Testis (tissue), 3 donors: ENCODE data around the gene MT4. TPM values are rescaled to one million over a fixed set of nuclear protein-coding genes. Genes with fewer than 3 reads are reported as not detected.

Experiments
- DNase-seq: peaks from one replicate; pipeline ENCODE4 v3.0.0-alpha.2; 2019
- H3K27ac ChIP-seq, 2 donors: fragments of 200-600 bp; sonication (generic); one replicate each; pipeline ENCODE4 v1.5.1; 2019
- H3K27me3 ChIP-seq: fragments of 200-600 bp; sonication (generic); one replicate; pipeline ENCODE4 v1.5.1; 2019
- H3K36me3 ChIP-seq: fragments of 200-600 bp; sonication (generic); one replicate; pipeline ENCODE4 v1.5.1; 2017; ENCODE audit warnings: low read depth; ENCODE audit errors: missing control alignments
- H3K4me1 ChIP-seq: fragments of 200-600 bp; sonication (generic); one replicate; pipeline ENCODE4 v1.5.1; 2019
- H3K4me3 ChIP-seq, 2 donors: fragments of 200-600 bp; sonication (generic); one replicate each; pipeline ENCODE4 v1.5.1; 2017 to 2019
- H3K9me3 ChIP-seq: fragments of 200-600 bp; sonication (generic); one replicate; pipeline ENCODE4 v1.5.1; 2017
- CTCF ChIP-seq, 3 experiments: fragments of 450-650 bp in 2 of 3; fragments of 200-600 bp in 1 of 3; sonication (generic) in 1 of 3; IDR thresholded peaks; one replicate each; pipeline ENCODE4 v1.5.1; 2016 to 2019; ENCODE audit warnings: antibody characterized with exemption in 3 of 3, mild to moderate bottlenecking in 2 of 3, moderate library complexity in 1 of 3
- POLR2A ChIP-seq: fragments of 450-650 bp; IDR thresholded peaks from one replicate; pipeline ENCODE4 v1.6.1; 2017; ENCODE audit warnings: antibody characterized with exemption, mild to moderate bottlenecking, moderate library complexity
- WGBS, 2 donors: methylation state at CpG; one replicate each; pipeline ENCODE4 v1.1.5; 2018; 5-methylcytosine and 5-hydroxymethylcytosine counted together
- intact Hi-C: fragments of 100-400 bp; cut with DNase I; formaldehyde crosslinking; loops from one replicate; pipeline ENCODE4 v1.15.1; 2023; ENCODE audit warnings: low total_unique reads
- polyA plus RNA-seq: library from polyadenylated mRNA; stranded (reverse); fragments of 350-450 nt; fragmentation: Illumina TruSeq; extraction: RNeasy Lipid Tissue Mini Kit (QIAGEN cat#74804); gene quantifications from one replicate; pipeline ENCODE4 v1.2.3, GENCODE V29; 2014; ENCODE audit warnings: low read depth, low replicate concordance; ENCODE audit not compliant: insufficient read depth
- total RNA-seq, 2 donors: library from RNA; depleted of rRNA; stranded (reverse); fragments of >200 nt; gene quantifications; one replicate each; pipeline ENCODE4 v1.2.3, GENCODE V29; 2016

The MT4 gene
- total and polyA plus RNA-seq, 3 donors from 2014 or later: 2.3 TPM; not detected in 2

DNA sequence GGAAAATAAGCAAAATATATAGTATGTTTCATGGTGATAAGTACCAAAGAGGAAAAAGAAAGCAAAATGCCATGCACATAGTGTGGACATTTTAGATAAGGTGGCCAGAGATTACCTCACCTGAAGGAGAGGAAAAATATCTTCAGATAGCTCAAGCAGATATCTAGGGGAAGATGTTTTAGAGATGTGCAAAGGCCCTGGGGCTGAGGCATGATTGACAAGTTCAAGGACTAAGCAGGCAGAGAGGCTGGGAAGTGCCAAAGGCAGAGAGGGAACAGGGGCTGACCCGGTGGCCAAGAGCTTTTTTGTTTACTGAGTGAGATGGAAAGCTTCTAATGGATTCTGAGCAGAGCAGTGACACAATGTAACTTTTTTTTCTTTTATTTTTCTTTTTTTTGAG is 4.4 kb upstream of the MT4 start:
- H3K27ac ChIP-seq: no peak overlapping the region
- no peak for TF ChIP-seq POLR2A
- no peak for TF ChIP-seq CTCF (IDR thresholded peaks at IDR 0.05)
- no peaks in the 10 kb centered on the region for H3K4me1 ChIP-seq
- H3K9me3 ChIP-seq: no peaks in the 10 kb centered on the region
- intact Hi-C loops: no loop called here
- DNase-seq: no peak
- no peak overlapping the region for H3K4me3 ChIP-seq
- no peaks in the 10 kb centered on the region for H3K27me3 ChIP-seq
- H3K36me3 ChIP-seq: no peaks in the 10 kb centered on the region
- WGBS, 2 donors: 45 to 56% methylated on average over 1 of the region's 1 CpG

GRCh38 chr16:56561126-56561525 is 3.7 kb upstream of the MT4 start:
- H3K4me1 ChIP-seq: no peaks in the 10 kb centered on the region
- intact Hi-C loops: no loop called here
- H3K27ac ChIP-seq: no peak overlapping the region
- H3K27me3 ChIP-seq: no peaks in the 10 kb centered on the region
- no peak for DNase-seq
- WGBS, 2 donors: 50 to 67% methylated on average over 1 of the region's 1 CpG
- H3K36me3 ChIP-seq: no peaks in the 10 kb centered on the region
- H3K4me3 ChIP-seq: no peak overlapping the region
- no peak for TF ChIP-seq CTCF (IDR thresholded peaks at IDR 0.05)
- no peak for TF ChIP-seq POLR2A
- no peaks in the 10 kb centered on the region for H3K9me3 ChIP-seq

DNA sequence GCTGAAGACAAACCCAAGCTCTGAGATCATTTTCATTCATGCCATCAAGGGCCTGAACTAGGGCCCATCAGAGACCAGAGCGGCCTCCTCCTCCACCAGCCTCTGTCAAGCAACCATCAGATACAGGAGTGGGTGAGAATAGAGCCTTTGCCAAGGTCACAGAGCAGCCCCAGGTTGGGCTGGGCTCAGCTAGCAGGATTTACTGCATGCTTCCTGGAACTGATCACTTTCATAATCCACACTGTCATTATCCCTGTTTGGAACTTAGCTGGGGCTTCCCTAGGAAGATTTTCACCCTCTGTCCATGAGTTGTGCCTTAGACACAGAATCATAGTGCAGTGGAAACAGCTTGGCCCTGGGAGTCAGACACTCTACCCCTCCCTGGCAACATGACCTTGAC is 5.1 kb downstream of the MT4 start:
- H3K27me3 ChIP-seq: no peaks in the 10 kb centered on the region
- H3K4me1 ChIP-seq: no peaks in the 10 kb centered on the region
- no peak overlapping the region for H3K27ac ChIP-seq
- no peaks in the 10 kb centered on the region for H3K9me3 ChIP-seq
- TF ChIP-seq CTCF (IDR thresholded peaks at IDR 0.05) (no peak), POLR2A (no peak)
- no peaks in the 10 kb centered on the region for H3K36me3 ChIP-seq
- 71 to 100% methylated on average over 1 of the region's 1 CpG for WGBS, 2 donors
- intact Hi-C loops: no loop called here
- DNase-seq: no peak
- no peak overlapping the region for H3K4me3 ChIP-seq

DNA sequence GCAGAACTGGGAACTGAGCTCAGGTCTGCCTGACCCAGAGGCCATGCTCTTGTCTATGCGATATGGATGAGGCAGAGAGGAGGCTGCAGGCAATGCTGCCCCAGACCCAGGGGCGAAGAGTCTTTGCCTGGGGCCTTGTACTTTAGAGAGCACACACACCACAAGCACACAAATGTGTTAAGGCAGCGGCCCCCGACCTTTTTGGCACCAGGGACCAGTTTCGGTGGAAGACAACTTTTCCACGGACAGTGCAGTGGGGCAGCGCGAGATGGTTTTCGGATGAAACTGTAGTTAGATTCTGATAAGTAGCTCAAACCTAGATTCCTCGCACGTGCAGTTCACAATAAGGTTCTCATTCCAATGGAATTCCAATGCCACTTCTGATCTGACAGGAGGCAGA is 6.7 kb downstream of the MT4 start:
- Histone ChIP-seq H3K27ac (no peak overlapping the region), H3K4me1 (no peaks in the 10 kb centered on the region), H3K4me3 (no peak overlapping the region), H3K36me3 (no peaks in the 10 kb centered on the region), H3K9me3 (no peaks in the 10 kb centered on the region), H3K27me3 (no peaks in the 10 kb centered on the region)
- 85 to 93% methylated on average over 10 to 11 of the region's 11 CpGs for WGBS, 2 donors
- intact Hi-C loops: no loop called here
- no peak for TF ChIP-seq POLR2A
- TF ChIP-seq CTCF (IDR thresholded peaks at IDR 0.05): no peak
- no peak for DNase-seq

- no peak for TF ChIP-seq CTCF (IDR thresholded peaks at IDR 0.05)
- no peak for TF ChIP-seq POLR2A
- no peak overlapping the region for H3K27ac ChIP-seq
- no peak for DNase-seq
- no peaks in the 10 kb centered on the region for H3K27me3 ChIP-seq
- no peak overlapping the region for H3K4me3 ChIP-seq
- no peaks in the 10 kb centered on the region for H3K36me3 ChIP-seq
- intact Hi-C loops: no loop called here
- no peaks in the 10 kb centered on the region for H3K4me1 ChIP-seq
- WGBS, 2 donors: 79 to 88% methylated on average over 1 of the region's 1 CpG
- H3K9me3 ChIP-seq: no peaks in the 10 kb centered on the region
Observed at GRCh38 chr16:56574625-56575024, 9.8 kb downstream of the MT4 start.
